ENCODE data around the gene ETV6. TPM values are rescaled to one million over a fixed set of nuclear protein-coding genes. Genes with fewer than 3 reads are reported as not detected.

Gene ETV6
- polyA plus RNA-seq, 1 donor (not counting 4 experiments of a cell fraction or from before 2014, with no cell fraction given), result 5.3 TPM

DNA sequence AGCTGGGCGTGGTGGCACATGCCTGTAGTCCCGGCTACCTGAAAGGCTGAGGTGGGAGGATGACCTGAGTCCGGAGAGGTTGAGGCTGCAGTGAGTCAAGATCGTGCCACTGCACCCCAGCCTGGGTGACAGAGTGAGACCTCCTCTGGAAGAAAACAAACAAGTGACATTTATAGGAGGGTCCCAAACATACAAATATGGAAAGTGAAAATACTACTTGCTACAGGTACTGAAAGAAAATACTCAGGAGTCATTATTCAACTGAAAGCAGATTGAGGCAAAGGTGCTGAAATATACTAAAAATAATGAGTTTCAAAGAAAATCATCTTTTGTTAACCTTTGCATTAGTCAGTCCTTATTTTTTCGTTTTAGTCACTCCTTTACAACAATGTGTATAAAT, 53.5 kb downstream of the ETV6 start:
- no peaks in the 10 kb centered on the region for H3K36me3 ChIP-seq (ENCODE audit: control insufficient read depth in 2 of 2, extremely low read depth in 1 of 2, insufficient read depth in 2 of 2, low read length in 2 of 2)
- H3K9me1 ChIP-seq (ENCODE audit: control insufficient read depth, extremely low read depth, insufficient read depth, low read length), result no peaks in the 10 kb centered on the region
- H3K4me1 ChIP-seq (ENCODE audit: control insufficient read depth, extremely low read depth, insufficient read depth, low read length), result peaks cover 23% of the 10 kb centered on the region
- H3K27ac ChIP-seq (ENCODE audit: control insufficient read depth, insufficient read depth, low read length), result no peak overlapping the region
- H3K9me3 ChIP-seq (ENCODE audit: control insufficient read depth, low read depth, low read length), result no peaks in the 10 kb centered on the region
- no peaks in the 10 kb centered on the region for H3K27me3 ChIP-seq (ENCODE audit: control insufficient read depth, extremely low read depth, insufficient read depth, low read length)
- no peak overlapping the region for H3K4me3 ChIP-seq (ENCODE audit: control insufficient read depth in 2 of 3, extremely low read depth in 1 of 3, insufficient read depth in 2 of 3, low read depth in 1 of 3, low read length in 3 of 3)
- no peak overlapping the region for H3K9ac ChIP-seq (ENCODE audit: control insufficient read depth, extremely low read depth, insufficient read depth, low read length)
- H3K79me2 ChIP-seq (ENCODE audit: control insufficient read depth, insufficient read depth, low read length), result peaks cover 25% of the 10 kb centered on the region
- H2AFZ ChIP-seq (ENCODE audit: control insufficient read depth, low read length), result no peak overlapping the region
- FAIRE-seq, result no peak
- TF ChIP-seq EZH2 (IDR thresholded peaks at IDR 0.05; ENCODE audit: low read length) (no peak), CTCF (optimal IDR thresholded peaks at IDR 0.05 in 1 of 3, IDR thresholded peaks at IDR 0.05 in 1 of 3, conservative IDR thresholded peaks at IDR 0.05 in 1 of 3; ENCODE audit: extremely low read depth in 1 of 3, insufficient read depth in 2 of 3, low read length in 3 of 3) (no peak)
- no peaks in the 10 kb centered on the region for H4K20me1 ChIP-seq (ENCODE audit: control insufficient read depth, extremely low read depth, insufficient read depth, low read length)
- no peak overlapping the region for H3K4me2 ChIP-seq (ENCODE audit: control insufficient read depth, extremely low read depth, insufficient read depth, low read depth, low read length)
- DNase-seq (ENCODE audit: low read depth, low spot score), result no peak
- dilution Hi-C loops (cut with MboI; ENCODE audit: extremely low pct_ligation_motif_present, low sequenced_read_pairs), result no loop called here

GRCh38 chr12:11703378-11703777, 53.9 kb downstream of the ETV6 start:
- Histone ChIP-seq H3K9me3 (ENCODE audit: control insufficient read depth, low read depth, low read length) (no peaks in the 10 kb centered on the region), H2AFZ (ENCODE audit: control insufficient read depth, low read length) (no peak overlapping the region), H3K4me2 (ENCODE audit: control insufficient read depth, extremely low read depth, insufficient read depth, low read depth, low read length) (no peak overlapping the region), H3K27me3 (ENCODE audit: control insufficient read depth, extremely low read depth, insufficient read depth, low read length) (no peaks in the 10 kb centered on the region), H3K4me3 (ENCODE audit: control insufficient read depth in 2 of 3, extremely low read depth in 1 of 3, insufficient read depth in 2 of 3, low read depth in 1 of 3, low read length in 3 of 3) (no peak overlapping the region), H3K79me2 (ENCODE audit: control insufficient read depth, insufficient read depth, low read length) (peaks cover 26% of the 10 kb centered on the region), H3K9me1 (ENCODE audit: control insufficient read depth, extremely low read depth, insufficient read depth, low read length) (no peaks in the 10 kb centered on the region), H3K4me1 (ENCODE audit: control insufficient read depth, extremely low read depth, insufficient read depth, low read length) (peaks cover 19% of the 10 kb centered on the region), H3K36me3 (ENCODE audit: control insufficient read depth in 2 of 2, extremely low read depth in 1 of 2, insufficient read depth in 2 of 2, low read length in 2 of 2) (no peaks in the 10 kb centered on the region), H4K20me1 (ENCODE audit: control insufficient read depth, extremely low read depth, insufficient read depth, low read length) (no peaks in the 10 kb centered on the region), H3K9ac (ENCODE audit: control insufficient read depth, extremely low read depth, insufficient read depth, low read length) (no peak overlapping the region), H3K27ac (ENCODE audit: control insufficient read depth, insufficient read depth, low read length) (no peak overlapping the region)
- dilution Hi-C loops (cut with MboI; ENCODE audit: extremely low pct_ligation_motif_present, low sequenced_read_pairs), result no loop called here
- FAIRE-seq (no peak), DNase-seq (ENCODE audit: low read depth, low spot score) (no peak)
- TF ChIP-seq CTCF (optimal IDR thresholded peaks at IDR 0.05 in 1 of 3, IDR thresholded peaks at IDR 0.05 in 1 of 3, conservative IDR thresholded peaks at IDR 0.05 in 1 of 3; ENCODE audit: extremely low read depth in 1 of 3, insufficient read depth in 2 of 3, low read length in 3 of 3) (no peak), EZH2 (IDR thresholded peaks at IDR 0.05; ENCODE audit: low read length) (no peak)
